Lower leg skin (tissue), 4 donors: ENCODE results near the gene PSMB8. TPM values are rescaled to one million over a fixed set of nuclear protein-coding genes. Genes with fewer than 3 reads are reported as not detected.

Experiments used
- DNase-seq, 2 donors: peaks; one replicate each; pipeline ENCODE4 v3.0.0-alpha.2; 2019; ENCODE audit warnings: low spot score in 2 of 2
- H3K4me3 ChIP-seq: fragments of 200-600 bp; sonication (generic); 2 replicates; pipeline ENCODE4 v1.5.1; 2017; ENCODE audit warnings: mild to moderate bottlenecking, low read depth; ENCODE audit not compliant: poor library complexity, severe bottlenecking
- POLR2A ChIP-seq, 2 donors: fragments of 450-650 bp; IDR thresholded peaks; one replicate each; pipeline ENCODE4 v1.6.1; 2016 to 2017; ENCODE audit warnings: antibody characterized with exemption in 2 of 2, mild to moderate bottlenecking in 1 of 2, moderate library complexity in 1 of 2
- WGBS, 2 donors: methylation state at CpG; one replicate each; pipeline ENCODE4 v1.1.5; 2018; 5-methylcytosine and 5-hydroxymethylcytosine counted together
- intact Hi-C: fragments of 100-400 bp; cut with DNase I; formaldehyde crosslinking; loops from one replicate; pipeline ENCODE4 v1.15.0; 2023; ENCODE audit warnings: low total_unique reads
- total RNA-seq, 4 donors: library from RNA; depleted of rRNA; stranded (reverse); fragments of >200 nt; gene quantifications; one replicate each; pipeline ENCODE4 v1.1.0, GENCODE V29; 2016
- TF ChIP-seq, protein P1 (sequence below), 3 donors: fragments of 450-650 bp; IDR thresholded peaks; one replicate each; pipeline ENCODE4 v1.5.1; 2016; ENCODE audit warnings: antibody characterized with exemption in 3 of 3, mild to moderate bottlenecking in 3 of 3, moderate library complexity in 2 of 3

PSMB8 gene
- total RNA-seq, 4 donors from 2014 or later, result 38.9 to 63.9 (median 50.3) TPM

DNA sequence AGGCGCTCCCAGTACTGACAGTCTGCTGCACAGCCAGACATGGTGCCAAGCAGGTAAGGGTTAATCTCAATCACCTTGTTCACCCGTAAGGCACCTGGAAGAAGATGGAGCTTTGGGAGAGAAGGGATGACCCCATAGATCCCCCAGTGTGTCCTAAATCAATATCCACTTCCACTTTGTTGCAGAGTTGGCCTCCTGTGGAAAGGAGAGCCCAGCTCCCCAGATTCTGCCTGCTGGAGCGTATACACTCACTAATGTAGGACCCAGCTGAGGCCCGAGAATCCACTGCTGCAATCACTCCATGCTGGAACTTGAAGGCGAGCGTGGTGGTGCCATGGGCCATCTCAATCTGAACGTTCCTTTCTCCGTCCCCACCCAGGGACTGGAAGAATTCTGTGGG, 1.2 kb downstream of the PSMB8 start:
- DNase-seq, result no peak
- 68 to 79% methylated on average over 8 of the region's 8 CpGs for WGBS, 2 donors
- TF ChIP-seq, protein P1, sequence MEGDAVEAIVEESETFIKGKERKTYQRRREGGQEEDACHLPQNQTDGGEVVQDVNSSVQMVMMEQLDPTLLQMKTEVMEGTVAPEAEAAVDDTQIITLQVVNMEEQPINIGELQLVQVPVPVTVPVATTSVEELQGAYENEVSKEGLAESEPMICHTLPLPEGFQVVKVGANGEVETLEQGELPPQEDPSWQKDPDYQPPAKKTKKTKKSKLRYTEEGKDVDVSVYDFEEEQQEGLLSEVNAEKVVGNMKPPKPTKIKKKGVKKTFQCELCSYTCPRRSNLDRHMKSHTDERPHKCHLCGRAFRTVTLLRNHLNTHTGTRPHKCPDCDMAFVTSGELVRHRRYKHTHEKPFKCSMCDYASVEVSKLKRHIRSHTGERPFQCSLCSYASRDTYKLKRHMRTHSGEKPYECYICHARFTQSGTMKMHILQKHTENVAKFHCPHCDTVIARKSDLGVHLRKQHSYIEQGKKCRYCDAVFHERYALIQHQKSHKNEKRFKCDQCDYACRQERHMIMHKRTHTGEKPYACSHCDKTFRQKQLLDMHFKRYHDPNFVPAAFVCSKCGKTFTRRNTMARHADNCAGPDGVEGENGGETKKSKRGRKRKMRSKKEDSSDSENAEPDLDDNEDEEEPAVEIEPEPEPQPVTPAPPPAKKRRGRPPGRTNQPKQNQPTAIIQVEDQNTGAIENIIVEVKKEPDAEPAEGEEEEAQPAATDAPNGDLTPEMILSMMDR (IDR thresholded peaks at IDR 0.05), result no peak
- no peak for TF ChIP-seq POLR2A (IDR thresholded peaks at IDR 0.05)
- intact Hi-C loops, result no loop called here
- no peak overlapping the region for H3K4me3 ChIP-seq

DNA sequence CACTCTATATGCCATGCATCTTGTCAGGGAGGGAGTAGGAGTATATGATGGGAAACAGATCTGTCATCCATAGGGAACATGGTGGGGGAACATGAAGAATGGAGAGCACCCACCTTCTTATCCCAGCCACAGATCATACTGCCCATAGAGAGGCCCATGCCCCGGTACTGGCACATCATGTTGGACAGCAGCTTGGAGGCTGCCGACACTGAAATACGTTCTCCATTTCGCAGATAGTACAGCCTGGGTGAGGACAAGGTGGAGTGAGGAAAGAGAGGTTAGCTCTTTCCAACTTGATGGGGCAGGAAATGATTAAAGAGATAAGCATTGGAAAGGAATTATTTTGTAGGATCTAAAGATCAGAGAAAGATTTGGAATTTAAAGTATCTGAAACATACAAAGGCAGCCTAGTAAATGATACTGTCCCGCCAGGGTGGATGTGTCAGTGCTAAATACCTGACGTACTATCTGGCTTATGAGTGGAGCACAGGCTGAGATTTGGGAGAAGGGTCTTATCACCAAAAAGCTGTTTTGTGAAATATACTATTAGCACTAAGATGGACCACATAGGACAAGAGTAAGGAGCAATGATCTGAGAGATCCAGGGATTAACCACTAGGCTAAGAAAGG, 1.7 kb downstream of the PSMB8 start:
- no peak for DNase-seq
- H3K4me3 ChIP-seq, result no peak overlapping the region
- 92 to 94% methylated on average over 6 of the region's 6 CpGs for WGBS, 2 donors
- intact Hi-C loops, result no loop called here
- TF ChIP-seq, protein P1 (IDR thresholded peaks at IDR 0.05), result no peak
- no peak for TF ChIP-seq POLR2A (IDR thresholded peaks at IDR 0.05)

DNA sequence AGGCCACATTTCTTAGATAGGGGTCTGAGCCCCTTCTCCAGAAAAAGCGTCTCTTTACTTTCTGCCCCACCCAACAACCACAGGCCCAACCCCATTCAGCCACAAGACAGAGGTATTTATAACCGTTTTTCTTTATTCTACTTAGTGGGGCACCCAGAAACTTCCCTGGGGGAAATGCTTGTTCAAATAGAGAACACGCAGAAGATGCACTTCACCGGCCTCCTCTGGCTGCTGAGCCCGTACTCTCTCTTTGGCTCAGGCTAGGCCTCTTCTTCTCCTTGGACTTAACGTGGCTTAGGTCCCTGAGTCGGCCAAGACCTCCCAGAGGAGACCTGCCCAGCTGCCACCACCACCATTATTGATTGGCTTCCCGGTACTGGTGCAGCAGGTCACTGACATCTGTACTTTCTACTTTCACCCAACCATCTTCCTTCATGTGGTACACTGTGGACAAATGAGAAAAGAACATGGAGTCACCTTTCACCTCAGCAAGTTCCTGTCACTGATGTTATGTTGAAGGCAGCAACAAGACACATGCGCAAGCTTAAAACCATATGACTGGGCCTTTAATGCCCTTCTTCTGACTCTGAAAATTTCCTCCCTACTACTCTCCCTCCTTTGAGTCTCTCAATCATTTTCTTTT, 3.1 kb downstream of the PSMB8 start:
- TF ChIP-seq POLR2A (IDR thresholded peaks at IDR 0.05), result no peak
- TF ChIP-seq, protein P1 (IDR thresholded peaks at IDR 0.05), result no peak
- DNase-seq, result no peak
- WGBS, 2 donors, result 83 to 89% methylated on average over 9 of the region's 9 CpGs
- intact Hi-C loops, result no loop called here
- no peak overlapping the region for H3K4me3 ChIP-seq

DNA sequence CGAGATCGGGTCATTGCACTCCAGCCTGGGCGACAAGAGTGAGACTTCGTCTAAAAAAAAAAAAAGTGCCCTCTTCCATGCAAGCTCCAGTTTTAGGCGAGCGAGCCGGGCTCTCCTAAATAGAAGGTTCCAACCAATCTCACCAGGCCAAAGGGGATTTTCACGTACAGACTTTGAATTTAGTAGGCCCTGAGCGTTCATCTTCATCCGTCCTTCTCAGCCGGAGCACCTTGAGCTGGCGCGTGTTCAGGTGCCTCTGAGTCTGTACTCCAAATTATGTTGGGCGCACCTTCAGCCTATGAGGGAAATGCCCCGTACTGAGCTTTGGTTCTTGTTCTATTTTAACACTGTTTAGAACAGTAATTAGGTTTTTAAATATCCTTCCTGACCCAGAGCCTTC, 4.5 kb downstream of the PSMB8 start:
- 84 to 92% methylated on average over 15 of the region's 15 CpGs for WGBS, 2 donors
- intact Hi-C loops, result loop anchor here (2.0 kb wide), 1 partner anchor 15 kb away; the partner anchor contains the start of gene PSMB9

DNA sequence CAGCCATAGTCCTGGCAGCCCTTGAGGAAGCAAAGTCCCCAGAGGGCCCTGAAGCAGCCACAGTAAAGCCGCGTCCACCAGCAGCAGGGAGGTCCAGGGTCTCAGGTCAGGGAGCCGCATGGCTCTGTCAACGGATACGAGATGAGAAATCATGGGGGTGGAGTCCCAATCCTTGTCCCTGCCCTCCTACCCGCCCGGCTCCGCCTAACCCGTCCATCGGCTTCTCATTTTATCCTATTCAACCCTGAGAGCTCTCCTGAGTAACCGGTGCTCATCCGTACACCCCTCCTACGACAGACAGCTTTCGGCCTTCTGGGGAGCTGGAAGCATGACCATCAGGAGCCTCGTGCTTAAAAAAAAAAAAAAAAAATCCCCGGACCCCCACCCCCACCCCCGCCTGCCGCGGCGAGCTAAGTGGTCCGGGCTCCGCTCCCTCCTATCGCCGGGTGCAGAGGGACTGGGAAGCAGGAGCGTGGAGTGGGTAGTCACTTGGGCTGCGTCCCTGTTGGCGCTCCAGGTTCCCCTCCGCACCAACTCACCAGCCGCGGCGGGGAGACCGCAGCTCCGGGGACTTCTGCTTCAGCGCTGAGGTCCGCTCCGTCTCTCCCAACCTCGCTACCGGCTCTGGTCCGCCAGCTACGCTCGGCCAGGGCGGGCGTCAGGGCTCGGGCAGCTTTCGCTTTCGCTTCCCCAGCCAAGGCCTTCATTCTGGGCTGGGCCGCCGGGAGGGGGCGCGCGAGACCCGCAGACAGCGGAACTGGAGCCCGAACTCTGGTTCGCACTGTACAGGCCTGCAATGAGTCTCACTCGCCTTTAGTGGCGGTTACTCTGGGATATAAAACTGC, 5.5 kb downstream of the PSMB8 start, which contains the start of gene TAP2:
Gene TAP2, minus strand, starts transcription at position 626 of the 845 bp plus-strand sequence. Its CDS starts 506 bp downstream, at position 120.
- 0% methylated on average over 49 to 56 of the region's 57 CpGs for WGBS, 2 donors
- intact Hi-C loops, result loop anchor here (2.0 kb wide), 1 partner anchor 16 kb away; the partner anchor contains the start of gene PSMB9
- TF ChIP-seq, protein P1 (IDR thresholded peaks at IDR 0.05), result peak in 1 of 3 donors; percentile 69
- TF ChIP-seq POLR2A (IDR thresholded peaks at IDR 0.05), result no peak
- peak within 1 kb of the TSS; percentile 53 for H3K4me3 ChIP-seq
- DNase-seq, result peak; percentile 95 to 99

More for the DNA sequence above, 4.5 kb downstream of the PSMB8 start:
- no peak for DNase-seq
- no peak for TF ChIP-seq POLR2A (IDR thresholded peaks at IDR 0.05)
- TF ChIP-seq, protein P1 (IDR thresholded peaks at IDR 0.05), result no peak
- H3K4me3 ChIP-seq, result no peak overlapping the region
